Liver (tissue), 9 donors: Measurements from ENCODE around the gene SMC6. TPM values are rescaled to one million over a fixed set of nuclear protein-coding genes. Genes with fewer than 3 reads are reported as not detected.

Experiments
- DNase-seq: peaks from one replicate; pipeline ENCODE4 v3.0.0-alpha.2; 2017; ENCODE audit warnings: low spot score
- H3K27ac ChIP-seq, 2 donors: one replicate each; pipeline ENCODE4 v1.7.0; 2013; ENCODE audit warnings: inconsistent platforms in 2 of 2, low read length in 2 of 2, control low read depth in 1 of 2, low read depth in 1 of 2, mild to moderate bottlenecking in 1 of 2
- H3K27me3 ChIP-seq, 4 donors: one replicate each; pipeline versions ENCODE4 v1.6.1 to v1.7.0; 2013; ENCODE audit warnings: low read length in 3 of 4, inconsistent platforms in 1 of 4, mild to moderate bottlenecking in 1 of 4, moderate library complexity in 1 of 4; ENCODE audit not compliant: control insufficient read depth in 4 of 4, insufficient read depth in 4 of 4
- H3K36me3 ChIP-seq, 4 donors: one replicate each; pipeline versions ENCODE4 v1.6.1 to v1.7.0; 2013; ENCODE audit warnings: low read length in 3 of 4, mild to moderate bottlenecking in 3 of 4, low read depth in 1 of 4, moderate library complexity in 1 of 4; ENCODE audit not compliant: control insufficient read depth in 4 of 4, insufficient read depth in 3 of 4
- H3K4me1 ChIP-seq, 4 donors: one replicate each; pipeline versions ENCODE4 v1.6.1 to v1.7.0; 2013; ENCODE audit warnings: low read length in 3 of 4, mild to moderate bottlenecking in 3 of 4, moderate library complexity in 1 of 4; ENCODE audit not compliant: control insufficient read depth in 4 of 4, insufficient read depth in 4 of 4
- H3K4me3 ChIP-seq, 3 donors: one replicate each; pipeline versions ENCODE4 v1.6.1 to v1.7.0; 2013; ENCODE audit warnings: low read length in 3 of 3, control low read depth in 1 of 3, low read depth in 1 of 3, mild to moderate bottlenecking in 1 of 3
- H3K9ac ChIP-seq, 2 donors: one replicate each; pipeline ENCODE4 v1.7.0; 2013; ENCODE audit warnings: low read length in 2 of 2, mild to moderate bottlenecking in 2 of 2, moderate library complexity in 2 of 2, control low read depth in 1 of 2, low read depth in 1 of 2
- H3K9me3 ChIP-seq, 4 donors: one replicate each; pipeline versions ENCODE4 v1.6.1 to v1.7.0; 2013; ENCODE audit warnings: low read length in 3 of 4; ENCODE audit not compliant: control insufficient read depth in 4 of 4
- FOXA1 ChIP-seq: IDR thresholded peaks from 2 replicates; pipeline ENCODE4 v1.6.1; 2016; ENCODE audit warnings: antibody characterized with exemption
- FOXA2 ChIP-seq: IDR thresholded peaks from 2 replicates; pipeline ENCODE4 v1.6.1; 2016; ENCODE audit warnings: antibody characterized with exemption
- GABPA ChIP-seq, 2 donors: IDR thresholded peaks in 1 of 2; conservative IDR thresholded peaks in 1 of 2; 2 replicates each; pipeline ENCODE4 v1.6.1; 2016; ENCODE audit warnings: antibody characterized with exemption in 2 of 2, mild to moderate bottlenecking in 1 of 2, moderate library complexity in 1 of 2
- HNF4G ChIP-seq: IDR thresholded peaks from 2 replicates; pipeline ENCODE4 v1.6.1; 2016; ENCODE audit warnings: antibody characterized with exemption
- NR2F2 ChIP-seq: IDR thresholded peaks from 2 replicates; pipeline ENCODE4 v1.6.1; 2016; ENCODE audit warnings: antibody characterized with exemption
- RAD21 ChIP-seq, 2 donors: IDR thresholded peaks; 2 replicates each; pipeline ENCODE4 v1.6.1; 2016; ENCODE audit warnings: antibody characterized with exemption in 2 of 2, mild to moderate bottlenecking in 2 of 2
- SP1 ChIP-seq: IDR thresholded peaks from 2 replicates; pipeline ENCODE4 v1.6.1; 2018; ENCODE audit warnings: antibody characterized with exemption, mild to moderate bottlenecking
- TAF1 ChIP-seq: conservative IDR thresholded peaks from 2 replicates; pipeline ENCODE4 v1.6.1; 2016; ENCODE audit warnings: antibody characterized with exemption, mild to moderate bottlenecking
- YY1 ChIP-seq: IDR thresholded peaks from 2 replicates; pipeline ENCODE4 v1.6.1; 2016; ENCODE audit warnings: antibody characterized with exemption, mild to moderate bottlenecking
- WGBS: extraction: QIAGEN DNeasy Blood & Tissue Kit; methylation state at CpG from one replicate; pipeline ENCODE4 v1.1.7; 2013; 5-methylcytosine and 5-hydroxymethylcytosine counted together
- polyA plus RNA-seq, 2 donors: library from polyadenylated mRNA; stranded (reverse) in 1 of 2; unstranded in 1 of 2; fragments of 200-250 nt in 1 of 2; fragments of >200 nt in 1 of 2; fragmentation: Nextera tagmentation in 1 of 2; extraction: Ambion mirVana in 1 of 2; gene quantifications; one replicate each; pipeline versions ENCODE4 v1.2.1 to v1.2.3, GENCODE V29; 2013 to 2015
- total RNA-seq, 2 donors: library from RNA; depleted of rRNA; stranded (reverse); fragments of >200 nt; gene quantifications; one replicate each; pipeline ENCODE4 v1.2.3, GENCODE V29; 2014
- TF ChIP-seq, protein P1 (sequence below): fragments of 150-350 bp; IDR thresholded peaks from 2 replicates; pipeline ENCODE4 v1.5.1; 2017; ENCODE audit warnings: improper control_type of control experiment, low read depth, low read length; ENCODE audit not compliant: missing input control
- TF ChIP-seq, protein P2 (sequence below): IDR thresholded peaks from 2 replicates; pipeline ENCODE4 v1.6.1; 2016; ENCODE audit warnings: antibody characterized with exemption
- TF ChIP-seq, protein P3 (sequence below): IDR thresholded peaks from 2 replicates; pipeline ENCODE4 v1.6.1; 2016; ENCODE audit warnings: antibody characterized with exemption
- TF ChIP-seq, protein P4 (sequence below): IDR thresholded peaks from 2 replicates; pipeline ENCODE4 v1.6.1; 2016; ENCODE audit warnings: antibody characterized with exemption, mild to moderate bottlenecking
- donor health status: healthy.
- donor health status: healthy.
- donor health status: healthy.
- donor health status: healthy.
- donor health status: healthy.

Gene SMC6
- total and polyA plus RNA-seq, 4 donors = 2.6 to 22.3 (median 11.0) TPM

DNA sequence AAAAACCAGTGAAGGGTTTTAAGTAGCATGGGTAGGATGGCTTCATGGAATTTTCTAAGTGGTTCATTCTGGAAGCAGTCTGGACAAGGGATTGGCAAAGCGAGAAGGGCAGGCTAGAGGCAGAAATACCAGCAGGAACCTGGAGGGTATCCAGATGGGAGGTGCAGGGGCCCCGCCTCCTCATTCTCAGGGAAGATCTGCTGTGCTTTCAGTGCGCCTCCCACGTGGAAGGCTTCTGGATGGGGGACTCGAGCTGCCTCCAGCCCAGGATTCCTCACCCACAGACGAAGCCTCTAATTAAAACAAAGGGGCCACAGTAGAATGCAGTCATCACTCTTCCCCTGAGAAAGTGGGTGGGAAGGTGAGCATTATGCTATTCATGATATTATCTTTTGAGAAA lies 133.3 kb downstream of the SMC6 start:
- TF ChIP-seq NR2F2 = no peak
- TF ChIP-seq, protein P1, sequence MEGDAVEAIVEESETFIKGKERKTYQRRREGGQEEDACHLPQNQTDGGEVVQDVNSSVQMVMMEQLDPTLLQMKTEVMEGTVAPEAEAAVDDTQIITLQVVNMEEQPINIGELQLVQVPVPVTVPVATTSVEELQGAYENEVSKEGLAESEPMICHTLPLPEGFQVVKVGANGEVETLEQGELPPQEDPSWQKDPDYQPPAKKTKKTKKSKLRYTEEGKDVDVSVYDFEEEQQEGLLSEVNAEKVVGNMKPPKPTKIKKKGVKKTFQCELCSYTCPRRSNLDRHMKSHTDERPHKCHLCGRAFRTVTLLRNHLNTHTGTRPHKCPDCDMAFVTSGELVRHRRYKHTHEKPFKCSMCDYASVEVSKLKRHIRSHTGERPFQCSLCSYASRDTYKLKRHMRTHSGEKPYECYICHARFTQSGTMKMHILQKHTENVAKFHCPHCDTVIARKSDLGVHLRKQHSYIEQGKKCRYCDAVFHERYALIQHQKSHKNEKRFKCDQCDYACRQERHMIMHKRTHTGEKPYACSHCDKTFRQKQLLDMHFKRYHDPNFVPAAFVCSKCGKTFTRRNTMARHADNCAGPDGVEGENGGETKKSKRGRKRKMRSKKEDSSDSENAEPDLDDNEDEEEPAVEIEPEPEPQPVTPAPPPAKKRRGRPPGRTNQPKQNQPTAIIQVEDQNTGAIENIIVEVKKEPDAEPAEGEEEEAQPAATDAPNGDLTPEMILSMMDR = no peak
- TF ChIP-seq, protein P2, sequence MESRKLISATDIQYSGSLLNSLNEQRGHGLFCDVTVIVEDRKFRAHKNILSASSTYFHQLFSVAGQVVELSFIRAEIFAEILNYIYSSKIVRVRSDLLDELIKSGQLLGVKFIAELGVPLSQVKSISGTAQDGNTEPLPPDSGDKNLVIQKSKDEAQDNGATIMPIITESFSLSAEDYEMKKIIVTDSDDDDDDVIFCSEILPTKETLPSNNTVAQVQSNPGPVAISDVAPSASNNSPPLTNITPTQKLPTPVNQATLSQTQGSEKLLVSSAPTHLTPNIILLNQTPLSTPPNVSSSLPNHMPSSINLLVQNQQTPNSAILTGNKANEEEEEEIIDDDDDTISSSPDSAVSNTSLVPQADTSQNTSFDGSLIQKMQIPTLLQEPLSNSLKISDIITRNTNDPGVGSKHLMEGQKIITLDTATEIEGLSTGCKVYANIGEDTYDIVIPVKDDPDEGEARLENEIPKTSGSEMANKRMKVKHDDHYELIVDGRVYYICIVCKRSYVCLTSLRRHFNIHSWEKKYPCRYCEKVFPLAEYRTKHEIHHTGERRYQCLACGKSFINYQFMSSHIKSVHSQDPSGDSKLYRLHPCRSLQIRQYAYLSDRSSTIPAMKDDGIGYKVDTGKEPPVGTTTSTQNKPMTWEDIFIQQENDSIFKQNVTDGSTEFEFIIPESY = no peak
- TF ChIP-seq, protein P3, sequence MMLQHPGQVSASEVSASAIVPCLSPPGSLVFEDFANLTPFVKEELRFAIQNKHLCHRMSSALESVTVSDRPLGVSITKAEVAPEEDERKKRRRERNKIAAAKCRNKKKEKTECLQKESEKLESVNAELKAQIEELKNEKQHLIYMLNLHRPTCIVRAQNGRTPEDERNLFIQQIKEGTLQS = no peak
- TF ChIP-seq FOXA2 = no peak
- TF ChIP-seq RAD21 (IDR thresholded peaks at IDR 0.05) = no peak
- no peak for TF ChIP-seq FOXA1
- Histone ChIP-seq H3K27me3 (no peaks in the 10 kb centered on the region), H3K9me3 (no peaks in the 10 kb centered on the region), H3K4me3 (no peak overlapping the region), H3K4me1 (no peaks in the 10 kb centered on the region), H3K27ac (no peak overlapping the region), H3K9ac (no peak overlapping the region), H3K36me3 (no peaks in the 10 kb centered on the region)
- DNase-seq = no peak
- 78% methylated on average over 6 of the region's 6 CpGs for WGBS

DNA sequence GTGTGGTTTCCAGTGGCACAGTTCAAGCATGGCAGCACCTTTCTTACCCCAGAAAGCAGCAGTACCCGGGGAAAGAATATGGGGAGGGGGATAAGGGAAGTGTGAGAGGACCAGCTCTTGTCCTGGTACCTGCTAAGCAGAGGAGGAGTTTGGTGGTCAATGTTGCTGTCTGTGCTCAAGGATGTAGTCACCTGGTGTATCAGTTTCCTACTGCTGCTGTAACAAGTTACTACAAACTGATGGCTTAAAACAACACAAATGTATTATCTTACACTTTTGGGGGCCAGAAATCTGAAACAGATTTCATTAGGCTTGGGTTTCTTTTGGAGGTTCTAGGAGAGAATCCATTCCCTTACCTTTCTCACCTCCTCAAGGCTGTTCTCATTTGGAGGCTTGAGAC lies 135.7 kb downstream of the SMC6 start:
- H3K9ac ChIP-seq = no peak overlapping the region
- no peak overlapping the region for H3K27ac ChIP-seq
- no peaks in the 10 kb centered on the region for H3K27me3 ChIP-seq
- WGBS = 44% methylated on average over 1 of the region's 1 CpG
- no peaks in the 10 kb centered on the region for H3K4me1 ChIP-seq
- H3K4me3 ChIP-seq = no peak overlapping the region
- H3K36me3 ChIP-seq = no peaks in the 10 kb centered on the region
- TF ChIP-seq NR2F2 = no peak
- TF ChIP-seq TAF1 = no peak
- no peak for TF ChIP-seq SP1
- TF ChIP-seq, protein P4, sequence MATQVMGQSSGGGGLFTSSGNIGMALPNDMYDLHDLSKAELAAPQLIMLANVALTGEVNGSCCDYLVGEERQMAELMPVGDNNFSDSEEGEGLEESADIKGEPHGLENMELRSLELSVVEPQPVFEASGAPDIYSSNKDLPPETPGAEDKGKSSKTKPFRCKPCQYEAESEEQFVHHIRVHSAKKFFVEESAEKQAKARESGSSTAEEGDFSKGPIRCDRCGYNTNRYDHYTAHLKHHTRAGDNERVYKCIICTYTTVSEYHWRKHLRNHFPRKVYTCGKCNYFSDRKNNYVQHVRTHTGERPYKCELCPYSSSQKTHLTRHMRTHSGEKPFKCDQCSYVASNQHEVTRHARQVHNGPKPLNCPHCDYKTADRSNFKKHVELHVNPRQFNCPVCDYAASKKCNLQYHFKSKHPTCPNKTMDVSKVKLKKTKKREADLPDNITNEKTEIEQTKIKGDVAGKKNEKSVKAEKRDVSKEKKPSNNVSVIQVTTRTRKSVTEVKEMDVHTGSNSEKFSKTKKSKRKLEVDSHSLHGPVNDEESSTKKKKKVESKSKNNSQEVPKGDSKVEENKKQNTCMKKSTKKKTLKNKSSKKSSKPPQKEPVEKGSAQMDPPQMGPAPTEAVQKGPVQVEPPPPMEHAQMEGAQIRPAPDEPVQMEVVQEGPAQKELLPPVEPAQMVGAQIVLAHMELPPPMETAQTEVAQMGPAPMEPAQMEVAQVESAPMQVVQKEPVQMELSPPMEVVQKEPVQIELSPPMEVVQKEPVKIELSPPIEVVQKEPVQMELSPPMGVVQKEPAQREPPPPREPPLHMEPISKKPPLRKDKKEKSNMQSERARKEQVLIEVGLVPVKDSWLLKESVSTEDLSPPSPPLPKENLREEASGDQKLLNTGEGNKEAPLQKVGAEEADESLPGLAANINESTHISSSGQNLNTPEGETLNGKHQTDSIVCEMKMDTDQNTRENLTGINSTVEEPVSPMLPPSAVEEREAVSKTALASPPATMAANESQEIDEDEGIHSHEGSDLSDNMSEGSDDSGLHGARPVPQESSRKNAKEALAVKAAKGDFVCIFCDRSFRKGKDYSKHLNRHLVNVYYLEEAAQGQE = no peak
- no peak for TF ChIP-seq HNF4G
- TF ChIP-seq GABPA (IDR thresholded peaks at IDR 0.05 in 1 of 2, conservative IDR thresholded peaks at IDR 0.05 in 1 of 2) = no peak
- no peak for TF ChIP-seq YY1
- no peak for DNase-seq
- no peaks in the 10 kb centered on the region for H3K9me3 ChIP-seq
